Measurements from ENCODE around the gene RECK.

The RECK gene

GRCh38 chr9:36029202-36029601 lies 7.5 kb upstream of the RECK start:
- DNase-seq (ENCODE audit: low read depth) = no peak

GRCh38 chr9:36029765-36030528 lies 6.8 kb upstream of the RECK start:
- no peak for DNase-seq (ENCODE audit: low read depth)

DNA sequence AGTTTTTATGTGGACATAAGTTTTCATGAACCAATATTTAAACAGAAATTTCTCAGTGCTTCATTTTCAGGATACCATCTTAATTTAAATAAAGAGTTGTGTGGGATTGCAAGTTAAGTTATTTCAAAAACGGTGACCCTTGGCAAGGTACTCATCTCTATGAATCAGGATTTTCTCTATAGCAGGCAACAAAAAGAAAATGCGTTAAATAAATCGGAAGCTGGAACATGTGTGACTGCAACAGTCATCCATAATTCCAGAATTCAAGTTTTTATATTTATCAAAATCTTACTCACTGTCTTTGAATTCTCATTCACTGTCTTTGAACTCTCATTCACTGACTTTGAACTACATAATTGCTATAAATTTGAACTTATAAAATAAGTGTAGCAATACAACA lies 5.8 kb upstream of the RECK start:
- no peak for DNase-seq (ENCODE audit: low read depth)

- DNase-seq (ENCODE audit: low read depth) = no peak
Observed at GRCh38 chr9:36031774-36032555, 4.7 kb upstream of the RECK start.

DNA sequence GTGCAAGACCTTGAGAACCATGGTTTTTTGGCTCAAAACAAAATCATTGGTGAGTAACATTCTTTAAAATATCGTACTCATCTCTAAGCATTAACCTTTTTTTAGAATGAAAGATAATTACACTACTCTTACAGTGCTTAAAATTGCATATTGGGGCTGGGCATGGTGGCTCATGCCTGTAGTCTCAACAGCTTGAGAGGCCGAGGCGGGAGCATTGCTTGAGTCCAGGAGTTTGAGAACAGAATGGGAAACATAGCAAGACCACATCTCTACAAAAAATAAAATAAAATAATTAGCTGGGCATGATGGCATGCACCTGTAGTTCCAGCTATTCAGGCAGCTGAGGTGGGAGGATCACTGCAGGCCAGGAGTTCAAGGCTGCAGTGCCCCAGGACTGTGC lies 2.9 kb upstream of the RECK start:
- no peak for DNase-seq (ENCODE audit: low read depth)

DNA sequence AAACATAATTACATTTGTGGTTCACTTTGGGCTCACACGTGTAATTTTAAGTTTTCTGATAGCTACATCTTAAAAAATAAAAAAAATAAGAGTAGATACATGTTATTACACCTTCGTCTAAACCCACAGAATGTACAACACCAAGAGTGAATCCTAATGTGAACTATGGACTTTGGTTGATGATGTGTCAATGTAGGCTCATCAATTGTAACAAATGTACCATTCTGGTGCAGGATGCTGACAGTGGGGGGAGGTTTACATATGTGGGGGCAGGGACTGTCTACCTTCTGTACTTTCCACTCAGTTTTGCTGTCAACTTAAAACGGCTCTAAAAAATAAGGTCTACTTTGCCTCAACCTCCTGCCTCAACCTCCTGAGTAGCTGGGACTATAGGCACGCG lies 2.5 kb upstream of the RECK start:
- no peak for DNase-seq (ENCODE audit: low read depth)

DNA sequence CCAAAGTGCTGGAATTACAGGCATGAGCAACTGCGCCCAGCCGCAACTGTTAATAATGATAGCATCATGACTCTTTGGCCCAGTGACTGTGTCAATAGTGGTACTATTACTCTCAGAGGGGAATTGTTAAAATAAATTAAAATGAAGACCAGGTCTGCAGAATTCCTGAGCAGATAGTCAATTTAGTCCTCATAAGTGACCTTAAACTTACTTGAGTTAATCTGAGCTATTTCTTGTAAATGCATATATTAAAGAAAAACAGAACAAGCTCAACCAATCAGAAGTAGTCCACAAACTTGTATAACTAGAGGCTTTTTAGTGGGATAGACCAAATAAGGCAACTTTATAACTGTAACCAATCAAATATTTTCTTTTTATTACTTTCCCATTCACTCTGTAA lies 1.7 kb upstream of the RECK start:
- DNase-seq (ENCODE audit: low read depth) = no peak

DNA sequence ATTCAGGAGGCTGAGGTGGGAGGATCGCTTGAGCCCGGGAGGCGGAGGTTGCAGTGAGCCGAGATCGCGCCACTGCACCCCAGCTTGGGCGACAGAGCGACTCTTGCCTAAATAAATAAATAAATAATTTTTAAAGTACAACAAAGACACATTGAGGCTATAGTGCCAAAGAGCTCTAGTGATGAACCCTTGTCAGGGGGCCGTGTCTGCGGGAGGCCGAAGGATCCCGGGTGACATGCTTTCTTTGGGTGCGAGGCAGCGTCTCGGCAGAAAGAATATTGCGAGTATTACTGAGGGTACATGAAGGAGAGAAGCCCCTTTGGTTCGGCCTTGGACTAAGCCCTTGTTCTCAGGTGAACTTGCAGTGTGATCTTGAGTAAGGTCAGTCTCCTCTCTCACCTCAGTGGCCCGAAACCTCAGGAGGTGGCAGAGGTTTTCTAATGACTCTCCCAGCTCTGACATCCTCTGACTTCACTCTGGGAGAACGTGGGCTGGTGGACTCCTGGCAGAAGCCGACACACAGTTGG lies 397 bp upstream of the RECK start:
- DNase-seq (ENCODE audit: low read depth) = no peak

GRCh38 chr9:36037549-36038122 lies 923 bp downstream of the RECK start:
- no peak for DNase-seq (ENCODE audit: low read depth)

DNA sequence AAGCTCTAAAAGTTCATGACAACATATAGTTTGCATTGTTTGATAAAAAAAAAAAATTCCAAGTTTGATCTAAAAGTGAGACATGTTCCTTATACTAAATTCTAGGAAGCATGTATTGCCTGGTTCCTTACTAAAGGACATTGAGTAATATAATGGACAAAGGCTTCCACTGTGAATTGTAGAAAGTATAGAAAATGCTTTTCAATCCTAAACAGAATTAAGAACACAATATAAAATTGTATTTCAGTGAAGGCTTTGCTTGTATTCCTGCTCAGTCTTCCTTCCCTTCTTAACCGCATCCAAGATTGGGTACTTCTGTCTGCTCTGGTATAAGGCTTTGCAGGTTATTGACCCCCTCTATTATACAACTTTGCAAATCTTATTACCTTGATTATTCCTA lies 2.4 kb downstream of the RECK start:
- DNase-seq (ENCODE audit: low read depth) = no peak

DNA sequence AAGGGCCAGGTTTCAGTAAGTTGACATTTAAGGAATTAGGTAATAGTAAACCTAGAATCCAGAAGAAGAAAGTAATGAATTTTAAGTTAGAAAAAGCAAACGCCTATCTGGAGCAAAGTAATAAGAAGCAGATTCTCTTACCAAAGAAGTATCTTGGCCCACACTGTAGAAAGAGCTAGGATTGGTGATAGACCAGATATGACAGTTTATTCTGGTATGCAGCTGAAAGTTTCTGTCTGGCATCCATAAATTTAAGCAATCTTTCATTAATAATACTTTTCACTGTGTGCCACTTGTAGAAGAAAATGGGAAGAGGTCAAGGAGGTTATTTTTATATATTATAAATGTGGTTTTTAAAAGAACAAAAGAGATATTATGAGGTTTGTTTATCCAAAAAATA lies 3.0 kb downstream of the RECK start:
- DNase-seq (ENCODE audit: low read depth) = no peak

DNA sequence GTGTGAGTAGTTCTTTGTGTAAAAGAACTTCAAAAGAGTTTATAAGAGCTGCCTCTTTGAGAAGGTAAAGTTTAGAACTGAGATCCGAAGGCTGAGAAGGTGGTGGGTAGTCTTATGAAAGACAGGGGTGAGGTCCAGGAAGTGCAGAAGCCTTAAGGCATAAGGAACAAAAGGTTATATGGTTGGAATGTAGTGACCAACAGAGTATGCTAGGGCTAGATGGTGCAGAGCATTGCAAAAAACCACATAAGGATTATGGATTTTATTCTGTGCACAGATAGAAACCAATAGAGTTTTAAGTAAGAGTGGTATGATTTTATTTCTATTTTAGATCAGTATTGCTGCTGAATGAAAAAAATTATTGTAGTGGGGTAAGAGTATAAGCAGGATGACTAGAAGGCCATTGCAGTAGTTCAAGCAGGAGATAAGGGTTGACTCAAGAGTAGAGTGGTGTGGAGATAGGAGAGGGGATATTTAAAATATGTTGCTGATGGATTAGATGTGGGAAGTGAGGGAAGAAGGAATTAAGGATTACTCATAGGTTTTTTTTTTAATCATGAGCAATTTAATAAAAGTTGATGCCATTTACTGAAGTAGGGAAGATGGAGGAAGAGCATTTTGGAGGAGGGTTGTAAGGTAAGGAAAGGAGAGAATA lies 3.7 kb downstream of the RECK start:
- no peak for DNase-seq (ENCODE audit: low read depth)

GRCh38 chr9:36041506-36041905 lies 4.8 kb downstream of the RECK start:
- DNase-seq (ENCODE audit: low read depth) = no peak

GRCh38 chr9:36045610-36046009 lies 8.9 kb downstream of the RECK start:
- DNase-seq (ENCODE audit: low read depth) = no peak

DNA sequence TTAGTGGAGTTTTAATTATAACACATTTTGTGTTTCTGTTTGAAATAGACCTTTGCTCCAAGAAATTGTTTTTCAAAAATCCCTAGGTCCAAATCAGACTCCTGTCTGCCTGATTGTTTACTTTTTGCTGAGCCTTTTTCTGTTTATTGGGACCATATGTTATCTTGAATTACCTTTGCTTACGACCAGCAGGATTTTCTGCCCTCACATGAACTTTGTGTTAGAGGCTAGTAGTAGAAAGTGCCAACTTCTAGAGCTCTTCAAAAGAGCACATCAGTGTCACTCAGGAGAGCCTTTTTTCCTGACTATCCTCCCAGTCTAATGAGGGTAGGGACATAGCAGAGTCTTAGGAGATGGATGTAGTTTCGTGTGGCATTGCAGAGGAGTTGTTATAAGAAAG lies 10.2 kb downstream of the RECK start:
- no peak for DNase-seq (ENCODE audit: low read depth)

GRCh38 chr9:36049408-36049807 lies 12.7 kb downstream of the RECK start:
- no peak for DNase-seq (ENCODE audit: low read depth)

GRCh38 chr9:36050476-36050875 lies 13.8 kb downstream of the RECK start:
- no peak for DNase-seq (ENCODE audit: low read depth)

DNA sequence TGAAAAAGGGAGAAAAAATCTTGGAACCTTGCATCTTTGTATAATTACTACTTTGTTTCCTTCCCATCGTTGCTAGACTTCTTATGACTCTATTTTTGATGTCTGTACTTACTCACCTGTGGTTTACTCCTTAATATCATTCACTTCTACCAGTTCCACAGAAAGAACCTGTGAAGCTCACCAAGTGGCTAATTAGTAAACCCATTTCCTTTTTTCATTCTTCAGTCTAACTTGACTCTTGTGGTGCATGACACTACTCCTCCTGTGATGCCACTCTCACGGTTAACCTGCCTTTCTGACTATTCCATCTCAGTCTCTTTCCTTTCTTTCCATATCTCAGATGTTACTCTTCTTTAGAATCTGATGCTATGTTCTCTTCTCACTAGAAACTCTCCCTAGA lies 14.6 kb downstream of the RECK start:
- DNase-seq (ENCODE audit: low read depth) = no peak

- no peak for DNase-seq (ENCODE audit: low read depth)
Observed at GRCh38 chr9:36053971-36054370, 17.3 kb downstream of the RECK start.

GRCh38 chr9:36056896-36057295 lies 20.2 kb downstream of the RECK start:
- DNase-seq (ENCODE audit: low read depth) = no peak

DNA sequence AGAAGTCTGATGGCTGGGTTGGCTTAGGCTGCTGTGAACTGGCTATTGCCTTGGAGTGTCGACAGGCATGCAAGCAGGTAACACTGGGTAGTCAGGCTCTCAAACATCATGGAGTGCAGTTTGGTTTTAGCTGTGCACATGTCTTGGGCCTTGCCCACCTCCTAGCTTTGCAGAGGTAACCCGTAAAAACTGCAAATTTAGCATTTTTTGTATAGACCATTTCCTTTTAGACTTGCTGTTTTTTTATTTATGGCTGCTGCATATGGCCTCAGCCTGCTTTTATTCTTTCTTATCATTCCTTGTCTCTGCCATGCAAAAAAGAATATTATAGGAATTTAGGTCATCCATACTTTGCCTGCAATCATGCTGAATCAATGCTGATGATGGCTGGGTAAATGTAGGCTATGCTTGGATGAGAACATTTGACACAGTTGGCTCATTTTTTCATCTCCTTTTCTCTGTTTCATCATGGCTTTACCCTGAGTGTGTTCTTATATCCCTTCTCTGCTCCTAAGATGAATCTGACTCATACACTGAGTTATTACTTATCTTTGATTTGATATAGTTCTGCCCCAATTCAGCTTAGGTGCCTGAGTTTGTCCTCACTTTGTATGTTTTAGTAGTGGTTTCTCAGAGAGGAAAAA lies 27.2 kb downstream of the RECK start:
- no peak for DNase-seq (ENCODE audit: low read depth)

- DNase-seq (ENCODE audit: low read depth) = no peak
Observed at GRCh38 chr9:36064448-36065037, 27.8 kb downstream of the RECK start.
